Lower lobe of right lung (tissue), 2 donors: Measurements from ENCODE around the gene P4HA1. TPM values are rescaled to one million over a fixed set of nuclear protein-coding genes. Genes with fewer than 3 reads are reported as not detected.

Source experiments
- ATAC-seq, 2 donors: fragments of 200-7000 bp; cut with Tn5 transposase; one replicate each; pipeline ENCODE4 v1.9.1; 2020 to 2022; ENCODE audit warnings: mild to moderate bottlenecking in 2 of 2, moderate library complexity in 2 of 2
- DNase-seq: peaks from one replicate; pipeline ENCODE4 v3.0.0-alpha.2; 2020
- H3K27ac ChIP-seq: fragments of 200-600 bp; one replicate; pipeline ENCODE4 v1.8.0; 2022
- H3K27me3 ChIP-seq: fragments of 200-600 bp; one replicate; pipeline ENCODE4 v1.8.0; 2022; ENCODE audit warnings: low read depth
- H3K36me3 ChIP-seq: fragments of 200-600 bp; one replicate; pipeline ENCODE4 v1.8.0; 2022; ENCODE audit warnings: mild to moderate bottlenecking
- H3K4me1 ChIP-seq: fragments of 200-600 bp; one replicate; pipeline ENCODE4 v1.8.0; 2022
- H3K4me3 ChIP-seq: fragments of 200-600 bp; one replicate; pipeline ENCODE4 v1.8.0; 2022; ENCODE audit warnings: mild to moderate bottlenecking
- H3K9me3 ChIP-seq: fragments of 200-600 bp; one replicate; pipeline ENCODE4 v1.8.0; 2022
- intact Hi-C: fragments of 100-400 bp; cut with DNase I; formaldehyde crosslinking; loops from one replicate; pipeline ENCODE4 v1.11.0; 2022
- total RNA-seq: library from RNA; stranded (reverse); fragmentation: NEBNext Ultra II Directional; extraction: Animal tissue kit (Norgen Biotek cat#: 25700); gene quantifications from one replicate; pipeline ENCODE4 v1.2.1, GENCODE V29; 2021
- TF ChIP-seq, protein P1 (sequence below): fragments of 200-600 bp; IDR thresholded peaks from one replicate; pipeline ENCODE4 v1.8.0; 2022; ENCODE audit warnings: antibody characterized with exemption, mild to moderate bottlenecking
- donor health status: DM: no; HTN: yes; CAD: no; lungs with severe emphysema.

Gene P4HA1
- total RNA-seq, 1 donor from 2014 or later: 59.9 TPM

DNA sequence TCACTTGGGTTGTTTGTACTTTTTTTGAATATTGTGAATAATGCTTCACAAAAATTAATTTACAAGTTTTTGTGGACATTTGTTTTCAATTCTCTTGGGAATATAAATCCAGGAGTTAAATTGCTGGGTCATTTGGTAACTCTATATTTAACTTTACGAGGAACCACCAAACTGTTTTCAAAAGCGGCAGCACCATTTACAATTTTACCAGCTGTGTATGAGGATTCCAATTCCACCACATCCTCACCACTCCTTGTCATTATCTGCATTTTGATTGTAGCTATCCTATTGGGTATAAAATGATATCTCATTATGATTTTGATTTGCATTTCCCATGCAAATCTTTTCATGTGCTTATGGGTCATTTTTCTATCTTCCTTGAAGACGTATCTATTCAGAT lies 9.6 kb upstream of the P4HA1 start:
- TF ChIP-seq, protein P1, sequence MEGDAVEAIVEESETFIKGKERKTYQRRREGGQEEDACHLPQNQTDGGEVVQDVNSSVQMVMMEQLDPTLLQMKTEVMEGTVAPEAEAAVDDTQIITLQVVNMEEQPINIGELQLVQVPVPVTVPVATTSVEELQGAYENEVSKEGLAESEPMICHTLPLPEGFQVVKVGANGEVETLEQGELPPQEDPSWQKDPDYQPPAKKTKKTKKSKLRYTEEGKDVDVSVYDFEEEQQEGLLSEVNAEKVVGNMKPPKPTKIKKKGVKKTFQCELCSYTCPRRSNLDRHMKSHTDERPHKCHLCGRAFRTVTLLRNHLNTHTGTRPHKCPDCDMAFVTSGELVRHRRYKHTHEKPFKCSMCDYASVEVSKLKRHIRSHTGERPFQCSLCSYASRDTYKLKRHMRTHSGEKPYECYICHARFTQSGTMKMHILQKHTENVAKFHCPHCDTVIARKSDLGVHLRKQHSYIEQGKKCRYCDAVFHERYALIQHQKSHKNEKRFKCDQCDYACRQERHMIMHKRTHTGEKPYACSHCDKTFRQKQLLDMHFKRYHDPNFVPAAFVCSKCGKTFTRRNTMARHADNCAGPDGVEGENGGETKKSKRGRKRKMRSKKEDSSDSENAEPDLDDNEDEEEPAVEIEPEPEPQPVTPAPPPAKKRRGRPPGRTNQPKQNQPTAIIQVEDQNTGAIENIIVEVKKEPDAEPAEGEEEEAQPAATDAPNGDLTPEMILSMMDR: no peak
- intact Hi-C loops: no loop called here
- Histone ChIP-seq H3K4me1 (peaks cover 3% of the 10 kb centered on the region), H3K4me3 (no peak overlapping the region), H3K36me3 (no peaks in the 10 kb centered on the region), H3K27ac (no peak overlapping the region), H3K9me3 (no peaks in the 10 kb centered on the region), H3K27me3 (no peaks in the 10 kb centered on the region)
- no peak for ATAC-seq
- DNase-seq: no peak

GRCh38 chr10:73099141-73099540 lies 2.5 kb upstream of the P4HA1 start:
- no peak overlapping the region for H3K27ac ChIP-seq
- no peak for ATAC-seq
- H3K4me1 ChIP-seq: peaks cover 10% of the 10 kb centered on the region
- H3K9me3 ChIP-seq: no peaks in the 10 kb centered on the region
- H3K4me3 ChIP-seq: no peak overlapping the region
- H3K36me3 ChIP-seq: peaks cover 7% of the 10 kb centered on the region
- intact Hi-C loops: no loop called here
- no peaks in the 10 kb centered on the region for H3K27me3 ChIP-seq
- TF ChIP-seq, protein P1: no peak
- DNase-seq: no peak

- H3K4me1 ChIP-seq: peaks cover 13% of the 10 kb centered on the region
- peak overlapping the region; percentile 93 for H3K4me3 ChIP-seq
- H3K36me3 ChIP-seq: peaks cover 7% of the 10 kb centered on the region
- H3K27me3 ChIP-seq: no peaks in the 10 kb centered on the region
- no peak for DNase-seq
- intact Hi-C loops: no loop called here
- H3K27ac ChIP-seq: peak overlapping the region; percentile 94
- TF ChIP-seq, protein P1: no peak
- ATAC-seq: no peak
- no peaks in the 10 kb centered on the region for H3K9me3 ChIP-seq
Observed at GRCh38 chr10:73097305-73097670, 622 bp upstream of the P4HA1 start.

- H3K27me3 ChIP-seq: no peaks in the 10 kb centered on the region
- intact Hi-C loops: no loop called here
- peak overlapping the region; percentile 94 for H3K27ac ChIP-seq
- peaks cover 7% of the 10 kb centered on the region for H3K36me3 ChIP-seq
- H3K4me1 ChIP-seq: peaks cover 22% of the 10 kb centered on the region
- H3K4me3 ChIP-seq: peak overlapping the region; percentile 93
- TF ChIP-seq, protein P1: no peak
- peak; percentile 71 to 77 for ATAC-seq
- H3K9me3 ChIP-seq: no peaks in the 10 kb centered on the region
- peak; percentile 79 for DNase-seq
Observed at GRCh38 chr10:73096041-73096448, 621 bp downstream of the P4HA1 start.

DNA sequence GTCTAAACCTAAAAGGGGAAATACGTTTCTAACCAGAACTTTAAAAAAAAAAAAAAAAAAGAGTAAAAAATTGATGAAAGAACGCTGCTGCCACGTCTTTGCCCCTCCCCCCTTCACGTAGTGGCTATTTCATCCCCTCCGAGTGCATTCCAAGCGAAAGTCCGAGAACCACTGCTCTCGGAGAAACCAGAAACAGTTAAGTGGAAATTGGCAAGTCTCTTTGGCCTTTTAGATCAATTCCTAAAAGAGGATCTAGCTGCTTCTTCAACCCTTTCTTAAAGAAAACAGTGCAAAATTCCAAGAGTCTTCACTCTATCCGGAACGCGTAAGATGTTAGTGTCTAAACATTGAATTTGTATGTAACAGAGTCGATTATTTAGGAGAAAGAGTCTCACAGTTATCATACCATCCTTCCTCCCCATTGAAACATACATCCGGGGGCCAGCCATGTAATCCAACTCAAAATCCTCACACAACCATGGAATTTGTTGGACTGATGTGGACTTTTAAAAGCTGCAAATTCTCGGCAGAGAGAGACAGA lies 1.1 kb downstream of the P4HA1 start:
- Histone ChIP-seq H3K27me3 (no peaks in the 10 kb centered on the region), H3K9me3 (no peaks in the 10 kb centered on the region), H3K4me3 (peak overlapping the region; percentile 93), H3K36me3 (peaks cover 7% of the 10 kb centered on the region), H3K27ac (peak overlapping the region; percentile 94), H3K4me1 (peaks cover 22% of the 10 kb centered on the region)
- TF ChIP-seq, protein P1: no peak
- ATAC-seq (peak in 1 of 2 donors; percentile 28), DNase-seq (peak; percentile 54)
- intact Hi-C loops: no loop called here
